OCI-M1 (cell line): ENCODE data around the gene SNORC.
"Not testable (repeated sequence)": the region's sequence is repeated elsewhere in the genome, so short reads cannot be mapped to it uniquely, and the experiment has no call there.

ENCODE experiments used
- DNase-seq: peaks from one replicate; lab custom pipeline; 2025; lab: John Stamatoyannopoulos, UW

The SNORC gene

GRCh38 chr2:232870018-232870765 lies at the start of gene SNORC:
Gene SNORC (plus strand): TSS chr2:232870264. CDS start chr2:232870342, 78 bp downstream.
- DNase-seq, result no peak

DNA sequence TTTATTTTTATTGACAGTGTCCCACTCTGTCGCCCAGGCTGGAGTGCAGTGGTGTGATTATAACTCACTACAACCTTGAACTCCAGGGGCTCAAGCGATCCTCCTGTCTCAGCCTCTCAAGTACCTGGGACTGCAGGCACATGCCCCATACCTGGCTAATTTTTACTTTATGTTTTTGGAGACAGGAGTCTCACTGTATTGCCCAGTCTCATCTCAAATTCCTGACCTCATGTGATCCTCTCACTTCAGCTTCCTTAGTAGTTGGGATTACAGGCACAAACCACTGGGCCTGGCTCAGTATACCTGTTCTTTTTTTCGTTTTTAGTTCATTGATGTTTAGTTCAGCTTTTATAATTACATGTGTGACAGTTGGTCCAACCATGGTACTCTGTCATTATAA lies 40.1 kb upstream of the SNORC start:
- no peak for DNase-seq

GRCh38 chr2:232831496-232831895 lies 38.6 kb upstream of the SNORC start:
- DNase-seq, result no peak

DNA sequence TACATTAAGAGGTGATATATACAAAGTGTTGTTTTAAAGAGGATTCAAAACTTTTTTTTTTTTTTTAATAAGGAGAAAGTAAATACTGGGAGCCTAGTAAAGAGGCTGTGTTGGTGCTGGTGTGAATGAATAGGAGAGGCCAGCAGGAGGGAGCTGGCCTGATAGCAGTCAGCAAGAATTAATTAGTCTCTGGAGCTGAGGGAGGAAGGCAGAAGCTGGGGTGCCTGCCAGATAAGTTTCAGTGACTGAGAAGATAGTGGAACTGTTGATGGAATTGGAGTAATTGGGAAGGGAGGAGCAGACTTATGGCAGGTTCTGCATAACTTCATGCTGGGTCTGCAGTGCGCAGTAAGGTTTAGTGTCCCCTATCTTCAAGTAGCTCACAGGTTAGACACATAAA lies 36.2 kb upstream of the SNORC start:
- DNase-seq, result no peak

GRCh38 chr2:232835687-232836208 lies 34.3 kb upstream of the SNORC start:
- no peak for DNase-seq

GRCh38 chr2:232836934-232837333 lies 33.1 kb upstream of the SNORC start:
- no peak for DNase-seq

DNA sequence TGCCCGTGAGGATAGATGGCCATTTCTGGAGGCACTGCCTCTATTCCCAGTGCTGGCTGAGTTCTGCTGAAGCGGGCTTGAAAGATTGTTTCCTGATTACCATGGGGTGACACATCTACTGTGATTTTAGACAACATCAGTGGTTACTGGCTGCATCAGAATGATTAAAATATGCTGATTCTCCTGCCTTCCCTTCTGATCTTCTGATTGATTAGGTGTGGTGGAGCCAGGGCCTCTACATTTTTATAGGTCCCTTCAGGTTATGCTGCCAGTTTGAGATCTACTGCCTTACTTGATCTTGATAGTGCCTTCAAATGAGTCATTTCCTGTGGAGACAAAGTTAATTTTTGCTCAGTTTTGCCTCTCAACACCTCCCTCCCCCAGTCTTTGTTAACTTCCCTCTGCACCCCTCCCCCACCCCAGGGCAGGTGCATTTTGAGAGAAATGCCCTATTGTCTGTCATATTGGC lies 31.6 kb upstream of the SNORC start:
- peak; percentile 79 for DNase-seq

- peak; percentile 19 for DNase-seq
These were observed 30.5 kb upstream of the SNORC start for GRCh38 chr2:232839411-232840079.

DNA sequence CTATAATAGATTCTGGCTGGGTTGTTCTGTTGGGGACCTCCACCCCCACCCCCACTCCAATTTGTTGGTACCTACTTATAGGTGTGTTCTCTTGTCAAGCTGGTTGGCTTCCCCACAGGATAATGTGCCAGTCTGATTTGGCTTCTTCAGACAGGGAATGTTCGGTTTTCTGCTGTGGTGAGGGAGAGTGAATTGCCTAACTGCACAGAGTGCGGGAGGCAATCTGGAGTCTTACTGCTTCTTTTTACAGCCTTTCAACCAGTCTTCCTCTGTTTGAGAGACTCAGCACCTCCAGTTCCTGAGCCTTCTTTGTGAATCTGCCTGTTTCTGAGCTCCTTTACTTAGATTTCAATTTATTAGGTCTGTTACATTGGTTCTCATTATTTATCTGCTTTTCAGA lies 27.4 kb upstream of the SNORC start:
- DNase-seq, result no peak

- no peak for DNase-seq
These were observed 26.2 kb upstream of the SNORC start for GRCh38 chr2:232843834-232844233.

DNA sequence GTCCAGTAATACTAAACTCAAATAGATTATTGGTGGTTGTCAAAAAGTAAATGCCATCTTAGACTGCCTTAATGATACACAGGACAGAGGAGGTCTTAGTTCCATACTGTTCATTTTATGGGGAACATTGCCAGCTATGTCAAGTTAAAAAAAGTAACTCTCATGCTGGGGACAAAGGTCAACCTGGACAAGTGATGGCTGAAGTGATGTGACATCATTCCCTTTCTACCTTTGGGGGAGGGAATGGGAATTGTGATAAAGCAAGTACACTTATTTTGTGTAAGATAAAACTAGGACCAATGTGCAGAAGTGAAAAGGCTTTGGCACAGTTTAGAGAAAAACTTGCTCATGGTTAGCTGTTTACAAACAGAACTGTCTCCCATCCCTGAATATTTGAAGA lies 24.0 kb upstream of the SNORC start:
- no peak for DNase-seq

- DNase-seq, result no peak
These were observed 20.0 kb upstream of the SNORC start for GRCh38 chr2:232850039-232850438.

GRCh38 chr2:232852081-232852480 lies 18.0 kb upstream of the SNORC start:
- not testable (repeated sequence) for DNase-seq

DNA sequence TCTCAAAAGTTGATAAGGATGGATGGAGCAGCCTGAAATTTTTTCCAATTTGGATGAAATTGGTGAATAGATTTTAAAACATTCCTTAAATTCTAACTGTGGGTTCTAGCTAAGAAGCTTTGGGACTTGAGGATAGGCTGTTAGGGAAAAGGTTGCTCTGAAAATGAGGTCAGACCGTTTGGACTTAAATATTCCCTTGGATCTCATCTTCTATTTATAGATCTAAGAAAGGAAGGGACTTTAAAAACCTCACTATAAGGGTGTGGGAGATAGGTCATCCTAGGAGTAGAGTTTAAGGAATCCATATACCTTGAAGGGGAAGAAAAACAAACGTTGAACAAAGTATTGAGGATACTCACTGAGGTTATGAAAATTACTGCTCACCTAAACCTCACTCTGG lies 17.4 kb upstream of the SNORC start:
- DNase-seq, result no peak

- DNase-seq, result no peak
These were observed 16.0 kb upstream of the SNORC start for GRCh38 chr2:232854082-232854481.

- DNase-seq, result no peak
These were observed 12.9 kb upstream of the SNORC start for GRCh38 chr2:232857158-232857563.

DNA sequence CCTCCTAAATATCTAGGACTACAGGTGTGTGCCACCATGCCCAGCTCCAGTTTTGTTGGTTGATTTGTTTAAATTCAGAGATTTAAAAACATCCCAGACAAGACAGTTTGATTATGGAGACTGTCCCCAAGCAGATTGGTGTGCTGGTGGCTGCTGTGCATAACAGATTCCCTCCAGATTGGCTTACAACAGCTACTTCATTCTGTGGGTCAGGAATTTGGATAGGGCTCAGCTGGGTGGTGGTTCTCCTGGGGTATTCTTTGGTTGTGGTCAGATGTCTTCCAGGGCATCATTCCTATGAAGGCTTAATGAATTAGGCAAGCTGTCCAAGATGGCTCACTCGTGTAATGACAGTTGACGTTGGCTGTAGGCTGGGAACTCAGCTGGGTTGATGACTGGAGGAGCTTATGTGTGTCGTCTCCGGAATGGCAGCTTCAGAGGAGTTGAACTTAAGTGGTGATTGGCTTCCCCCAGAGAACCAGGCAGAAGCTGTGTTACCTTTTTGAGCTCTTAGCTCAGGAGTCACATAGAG lies 10.6 kb upstream of the SNORC start:
- no peak for DNase-seq

GRCh38 chr2:232860593-232861241 lies 9.3 kb upstream of the SNORC start:
- no peak for DNase-seq

DNA sequence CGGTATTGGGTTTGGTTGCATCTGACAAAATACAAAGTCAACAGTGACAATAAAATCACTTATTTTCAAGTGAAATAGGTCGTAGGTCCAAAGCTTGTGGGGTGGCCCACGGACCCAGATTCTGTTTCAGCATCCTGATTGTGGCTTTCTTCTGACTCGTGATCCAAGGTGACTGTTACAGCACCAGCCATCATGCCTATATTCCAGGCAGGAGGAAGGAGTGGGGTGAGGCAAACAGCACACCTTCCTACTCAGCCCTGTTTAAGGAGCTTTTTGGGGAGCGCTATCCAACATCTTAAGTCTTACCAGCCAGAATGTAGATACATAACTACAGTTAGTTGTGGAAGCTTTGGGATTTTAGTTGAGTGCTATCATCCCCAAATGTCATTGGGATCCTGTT lies 8.7 kb upstream of the SNORC start:
- no peak for DNase-seq

DNA sequence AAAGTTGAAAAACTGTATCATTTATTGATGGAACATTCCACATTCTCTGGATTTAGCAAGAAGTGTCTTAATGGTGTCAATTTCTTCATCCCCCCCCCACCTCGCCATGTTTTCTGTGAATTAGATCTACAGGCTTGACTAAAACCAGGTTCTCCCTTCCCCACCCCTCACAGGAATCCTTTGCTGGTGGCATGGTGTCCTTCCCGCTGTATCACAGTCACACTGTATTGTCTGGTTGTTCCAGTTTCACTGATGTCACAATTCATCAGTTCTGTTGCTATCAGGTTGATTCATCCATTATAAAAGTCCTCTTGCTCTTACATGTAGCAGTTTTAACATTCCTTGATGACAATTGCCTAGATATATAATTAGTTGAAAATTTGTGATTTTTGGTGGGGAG lies 6.1 kb upstream of the SNORC start:
- no peak for DNase-seq

DNA sequence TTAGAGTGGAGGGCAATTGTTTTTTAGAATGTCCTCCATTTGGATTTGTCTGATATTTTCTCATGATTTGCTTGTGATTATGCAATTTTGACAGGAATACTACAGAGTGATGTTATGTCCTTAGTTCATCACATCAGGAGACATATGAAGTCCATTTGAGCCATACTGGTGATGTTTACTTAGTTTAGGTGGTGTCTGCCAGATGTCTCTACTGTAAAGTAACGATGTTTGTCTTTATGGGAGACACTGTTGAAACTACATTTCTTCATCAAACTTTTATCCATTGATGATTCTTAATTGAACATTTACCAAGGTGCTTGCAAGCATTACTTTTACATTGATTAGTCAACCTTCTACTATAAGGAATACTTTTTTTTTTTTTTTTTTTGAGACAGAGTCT lies 4.9 kb upstream of the SNORC start:
- DNase-seq, result no peak

DNA sequence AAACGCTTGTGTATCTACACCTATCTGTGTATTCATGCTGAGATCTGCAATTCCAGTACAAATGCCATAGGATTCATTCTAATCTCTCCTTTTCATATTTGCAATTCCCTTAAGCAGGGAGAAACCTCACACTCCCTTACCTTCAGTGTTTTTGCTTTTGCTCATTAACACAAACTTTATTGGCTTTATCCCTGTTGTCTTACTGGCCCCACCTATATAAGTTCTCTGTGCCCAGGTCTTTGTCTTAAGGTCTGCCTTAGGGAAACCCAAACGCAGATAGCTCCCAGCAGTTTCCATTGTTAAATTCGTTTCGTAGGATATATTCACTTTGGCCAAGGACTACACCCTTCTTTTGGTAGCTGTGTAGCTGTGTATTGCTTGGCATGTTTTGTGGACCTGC lies 4.0 kb upstream of the SNORC start:
- no peak for DNase-seq
